GM12878 (cell line): ENCODE data around the gene URI1. TPM values are rescaled to one million over a fixed set of nuclear protein-coding genes. Genes with fewer than 3 reads are reported as not detected.

Experiments used
- ATAC-seq: fragments of 200-7000 bp; cut with Tn5 transposase; 3 replicates; pipeline ENCODE4 v1.9.1; 2020; ENCODE audit warnings: mild to moderate bottlenecking, moderate library complexity
- BruUV-seq: library from RNA; stranded (reverse); fragments of 400-500 nt; replicated peaks from 2 replicates; lab custom pipeline; 2021; lab: Mats Ljungman, UMichigan
- CTCF ChIA-PET: fragments of 300-600 bp; sonication (Branson Sonifier 250); formaldehyde crosslinking; extraction: SDS; loops from one replicate; lab custom pipeline; 2021; ENCODE audit warnings: inconsistent platforms; lab: Yijun Ruan, JAX
- POLR2A ChIA-PET: fragments of 350-600 bp; formaldehyde crosslinking; extraction: SDS; loops from one replicate; lab custom pipeline; 2021; ENCODE audit warnings: inconsistent platforms; lab: Charles Lee
- RAD21 ChIA-PET: fragments of 300-600 bp; sonication (Branson Sonifier 250); formaldehyde crosslinking; loops from one replicate; lab custom pipeline; 2023; ENCODE audit warnings: antibody characterized with exemption; ENCODE audit not compliant: unreplicated experiment; lab: Charles Lee
- SMC1A ChIA-PET: fragments of 300-600 bp; sonication (Branson Sonifier 250); formaldehyde crosslinking; loops from one replicate; lab custom pipeline; 2023; ENCODE audit not compliant: unreplicated experiment, uncharacterized antibody; lab: Charles Lee
- DNase-seq: peaks from one replicate; pipeline ENCODE4 v3.0.0-alpha.2; 2011; ENCODE audit warnings: low read depth, low spot score
- FAIRE-seq: peaks from 3 replicates; lab custom pipeline; 2011; peaks lifted over from hg19 to GRCh38; lab: Jason Lieb, UNC
- H2AFZ ChIP-seq: 2 replicates; pipeline ENCODE4 v1.6.0; 2011; ENCODE audit warnings: low read depth, low read length, control low read depth; ENCODE audit not compliant: control insufficient read depth
- H3K27ac ChIP-seq: 2 replicates; pipeline ENCODE4 v1.5.1; 2011; ENCODE audit warnings: control low read depth; ENCODE audit not compliant: control insufficient read depth, insufficient read depth
- H3K27me3 ChIP-seq, 2 experiments: replicated peaks in 1 of 2; 2 replicates each; pipeline versions ENCODE4 v1.6.0 to v1.6.1; 2011; ENCODE audit warnings: low read length in 1 of 2; ENCODE audit not compliant: control insufficient read depth in 2 of 2, insufficient read depth in 2 of 2
- H3K36me3 ChIP-seq, 2 experiments: 2 replicates each; pipeline ENCODE4 v1.5.1; 2011; ENCODE audit warnings: low read length in 1 of 2; ENCODE audit not compliant: control insufficient read depth in 2 of 2, insufficient read depth in 2 of 2
- H3K4me1 ChIP-seq: 2 replicates; pipeline ENCODE4 v1.6.1; 2011; ENCODE audit warnings: mild to moderate bottlenecking, low read length, moderate library complexity, mixed read lengths; ENCODE audit not compliant: control insufficient read depth, insufficient read depth
- H3K4me2 ChIP-seq: 2 replicates; pipeline ENCODE4 v1.6.0; 2011; ENCODE audit warnings: control low read depth; ENCODE audit not compliant: control insufficient read depth, insufficient read depth
- H3K4me3 ChIP-seq: fragments of 200-600 bp; sonication (generic); 2 replicates; pipeline ENCODE4 v1.5.1; 2016
- H3K79me2 ChIP-seq: 2 replicates; pipeline ENCODE4 v1.6.0; 2011; ENCODE audit warnings: low read length; ENCODE audit not compliant: control insufficient read depth, insufficient read depth
- H3K9ac ChIP-seq: 2 replicates; pipeline ENCODE4 v1.8.0; 2011; ENCODE audit warnings: low read length, control low read depth, mixed read lengths; ENCODE audit not compliant: control insufficient read depth, insufficient read depth
- H3K9me3 ChIP-seq: replicated peaks from 3 replicates; pipeline ENCODE4 v1.5.1; 2011; ENCODE audit warnings: mild to moderate bottlenecking, low read length; ENCODE audit not compliant: control insufficient read depth, insufficient read depth
- H4K20me1 ChIP-seq: 2 replicates; pipeline ENCODE4 v1.6.0; 2011; ENCODE audit not compliant: control insufficient read depth, insufficient read depth
- ELK1 ChIP-seq: IDR thresholded peaks from 2 replicates; pipeline ENCODE4 v1.6.1; 2012; ENCODE audit warnings: low read depth, low read length, improper control_type of control experiment
- IRF3 ChIP-seq: fragments of 450-650 bp; IDR thresholded peaks from 2 replicates; pipeline ENCODE4 v1.6.1; 2014; ENCODE audit warnings: mild to moderate bottlenecking
- MYB ChIP-seq: fragments of 150-350 bp; IDR thresholded peaks from 2 replicates; pipeline ENCODE4 v1.6.1; 2014; ENCODE audit warnings: mild to moderate bottlenecking, low read depth, low read length, borderline replicate concordance
- NFIC ChIP-seq: IDR thresholded peaks from 2 replicates; pipeline ENCODE4 v1.6.1; 2012; ENCODE audit warnings: low read depth, mild to moderate bottlenecking, inconsistent platforms, low read length, moderate library complexity
- NFXL1 ChIP-seq: fragments of 450-650 bp; IDR thresholded peaks from 2 replicates; pipeline ENCODE4 v1.6.1; 2017; ENCODE audit warnings: antibody characterized with exemption, mild to moderate bottlenecking, borderline replicate concordance
- NFYA ChIP-seq: IDR thresholded peaks from 2 replicates; pipeline ENCODE4 v1.6.1; 2011; ENCODE audit warnings: low read depth, mild to moderate bottlenecking, low read length, improper control_type of control experiment, borderline replicate concordance
- PML ChIP-seq: IDR thresholded peaks from 2 replicates; pipeline ENCODE4 v1.6.1; 2012; ENCODE audit warnings: low read length, inconsistent platforms
- POU2F2 ChIP-seq: IDR thresholded peaks from 3 replicates; pipeline ENCODE4 v1.6.1; 2011; ENCODE audit warnings: low read depth, mild to moderate bottlenecking, low read length, borderline replicate concordance
- PRDM15 ChIP-seq: fragments of 450-650 bp; formaldehyde crosslinking; IDR thresholded peaks from 2 replicates; pipeline ENCODE4 v1.4.0; 2020; ENCODE audit warnings: mild to moderate bottlenecking, moderate library complexity
- RAD51 ChIP-seq: fragments of 450-650 bp; IDR thresholded peaks from 2 replicates; pipeline ENCODE4 v1.6.1; 2016; ENCODE audit warnings: moderate library complexity, mild to moderate bottlenecking, inconsistent platforms
- SMARCA5 ChIP-seq: fragments of 450-650 bp; IDR thresholded peaks from 2 replicates; pipeline ENCODE4 v1.6.1; 2017; ENCODE audit warnings: mild to moderate bottlenecking
- SREBF1 ChIP-seq: IDR thresholded peaks from 2 replicates; pipeline ENCODE4 v1.6.1; 2012; ENCODE audit warnings: mild to moderate bottlenecking, low read length
- TCF7 ChIP-seq: IDR thresholded peaks from 2 replicates; pipeline ENCODE4 v1.6.1; 2014; ENCODE audit warnings: antibody characterized with exemption, borderline replicate concordance
- ZZZ3 ChIP-seq: IDR thresholded peaks from 2 replicates; pipeline ENCODE4 v1.6.1; 2011; ENCODE audit warnings: low read depth; ENCODE audit not compliant: control insufficient read depth, insufficient read length
- WGBS: methylation state at CpG from one replicate; pipeline ENCODE4 v1.1.6; 2016; ENCODE audit warnings: low lambda C conversion rate; ENCODE audit not compliant: insufficient replicate concordance, insufficient coverage; ENCODE audit errors: missing lambda C conversion rate; 5-methylcytosine and 5-hydroxymethylcytosine counted together
- in situ Hi-C: fragments of 300-500 bp; cut with MboI; formaldehyde crosslinking; loops from 9 replicates; pipeline ENCODE4 v1.14.3; 2018; ENCODE audit warnings: mixed read lengths
- intact Hi-C: fragments of 100-400 bp; cut with micrococcal nuclease; formaldehyde crosslinking; loops from one replicate; pipeline ENCODE4 v1.14.2; 2022; ENCODE audit not compliant: unreplicated experiment
- polyA plus RNA-seq, 11 experiments: library from polyadenylated mRNA; depleted of rRNA in 4 of 11; unstranded in 6 of 11; stranded (reverse) in 5 of 11; fragments of >200 nt; fragmentation: Nextera tagmentation in 4 of 11; fragmentation: Illumina TruSeq in 1 of 11; extraction: Ambion mirVana in 4 of 11; extraction: Trizol in 1 of 11; gene quantifications; 1 replicate in 1 of 11; 2 replicates in 10 of 11; pipeline versions ENCODE4 v1.2.1 to v1.2.3, GENCODE V29; 2011 to 2016; ENCODE audit warnings: inconsistent platforms in 2 of 11, missing spikeins in 2 of 11, low read depth in 1 of 11
- total RNA-seq, 4 experiments: library from RNA; depleted of rRNA in 3 of 4; stranded (reverse); fragments of >200 nt in 3 of 4; fragmentation: Illumina TruSeq in 1 of 4; extraction: Trizol in 1 of 4; gene quantifications; 2 replicates each; pipeline versions ENCODE4 v1.2.1 to v1.2.3, GENCODE V29; 2013 to 2021

URI1 gene
- total and polyA plus RNA-seq, 10 of the 15 experiments (the other 5 are each of a cell fraction or from before 2014, with no cell fraction given), result 15.2 to 94.2 (median 47.9) TPM

- TF ChIP-seq ZZZ3 (no peak), SMARCA5 (no peak), SREBF1 (no peak), PRDM15 (CRISPR knock-in tag) (no peak), ELK1 (no peak), MYB (no peak)
Observed at GRCh38 chr19:29893606-29894284, 48.3 kb upstream of the URI1 start (continued).

- intact Hi-C loops, result no loop called here
- ChIA-PET RAD21 (interaction anchor here (1.3 kb wide), 1 partner anchor 18 kb away, joined by 3 read pairs; no protein-coding TSS in a partner anchor), CTCF (no interaction called here), POLR2A (no interaction called here), SMC1A (interaction anchor here (1.0 kb wide), 1 partner anchor 9 kb away, joined by 3 read pairs; no protein-coding TSS in a partner anchor)
- in situ Hi-C loops, result no loop called here
- Histone ChIP-seq H3K79me2 (no peaks in the 10 kb centered on the region), H3K4me2 (no peak overlapping the region), H3K9ac (no peak overlapping the region), H3K27ac (no peak overlapping the region), H2AFZ (no peak overlapping the region), H3K4me1 (no peaks in the 10 kb centered on the region), H3K27me3 (no peaks in the 10 kb centered on the region), H3K9me3 (no peaks in the 10 kb centered on the region), H4K20me1 (no peaks in the 10 kb centered on the region), H3K4me3 (no peak overlapping the region), H3K36me3 (no peaks in the 10 kb centered on the region)
- 56% methylated on average over 6 of the region's 6 CpGs for WGBS
- DNase-seq (no peak), FAIRE-seq (no peak), ATAC-seq (no peak)
- no TSS peak for BruUV-seq
- TF ChIP-seq NFYA, result no peak
- TF ChIP-seq IRF3, result no peak
- no peak for TF ChIP-seq NFXL1
- TF ChIP-seq SMARCA5, result no peak
- no peak for TF ChIP-seq PML
- TF ChIP-seq TCF7, result no peak
- TF ChIP-seq POU2F2, result no peak
- no peak for TF ChIP-seq NFIC
- no peak for TF ChIP-seq RAD51
Observed at GRCh38 chr19:29896802-29897201, 45.2 kb upstream of the URI1 start.
